ENCODE measurements around the gene GPI.

Gene GPI

DNA sequence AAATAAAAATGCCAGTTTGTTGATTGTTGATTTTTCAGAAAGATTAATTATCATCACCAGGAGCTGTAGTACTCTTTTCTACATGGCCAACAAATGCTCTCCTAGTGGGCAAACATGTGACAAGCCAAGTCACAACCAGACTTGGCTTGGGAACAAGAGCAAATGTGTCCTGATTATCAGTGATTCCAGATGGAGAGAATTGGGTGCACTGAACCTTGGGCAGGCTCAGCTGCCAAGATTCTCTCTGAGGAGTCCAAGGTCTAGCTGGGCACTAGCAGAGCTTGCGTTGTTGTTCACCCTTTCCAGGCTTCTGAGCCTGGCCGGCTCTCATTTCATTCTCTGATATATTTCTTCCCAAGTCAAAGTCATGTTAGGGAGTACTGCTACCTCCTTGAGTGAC lies 27.3 kb upstream of the GPI start:
- Histone ChIP-seq H3K27me3 (ENCODE audit: control insufficient read depth, insufficient read depth, low read length, poor library complexity, severe bottlenecking) (no peaks in the 10 kb centered on the region), H3K9me3 (ENCODE audit: control insufficient read depth, low read length) (no peaks in the 10 kb centered on the region), H3K4me3 (ENCODE audit: insufficient read depth, low read depth, low read length) (no peak overlapping the region), H3K36me3 (ENCODE audit: control insufficient read depth, insufficient read depth, low read length) (peaks cover 25% of the 10 kb centered on the region), H3K4me1 (ENCODE audit: control insufficient read depth, insufficient read depth, low read length) (no peaks in the 10 kb centered on the region), H3K27ac (ENCODE audit: insufficient read depth, low read depth, low read length, poor library complexity, severe bottlenecking) (no peak overlapping the region)
- WGBS, 2 experiments, result 95% methylated on average over 2 of the region's 2 CpGs

DNA sequence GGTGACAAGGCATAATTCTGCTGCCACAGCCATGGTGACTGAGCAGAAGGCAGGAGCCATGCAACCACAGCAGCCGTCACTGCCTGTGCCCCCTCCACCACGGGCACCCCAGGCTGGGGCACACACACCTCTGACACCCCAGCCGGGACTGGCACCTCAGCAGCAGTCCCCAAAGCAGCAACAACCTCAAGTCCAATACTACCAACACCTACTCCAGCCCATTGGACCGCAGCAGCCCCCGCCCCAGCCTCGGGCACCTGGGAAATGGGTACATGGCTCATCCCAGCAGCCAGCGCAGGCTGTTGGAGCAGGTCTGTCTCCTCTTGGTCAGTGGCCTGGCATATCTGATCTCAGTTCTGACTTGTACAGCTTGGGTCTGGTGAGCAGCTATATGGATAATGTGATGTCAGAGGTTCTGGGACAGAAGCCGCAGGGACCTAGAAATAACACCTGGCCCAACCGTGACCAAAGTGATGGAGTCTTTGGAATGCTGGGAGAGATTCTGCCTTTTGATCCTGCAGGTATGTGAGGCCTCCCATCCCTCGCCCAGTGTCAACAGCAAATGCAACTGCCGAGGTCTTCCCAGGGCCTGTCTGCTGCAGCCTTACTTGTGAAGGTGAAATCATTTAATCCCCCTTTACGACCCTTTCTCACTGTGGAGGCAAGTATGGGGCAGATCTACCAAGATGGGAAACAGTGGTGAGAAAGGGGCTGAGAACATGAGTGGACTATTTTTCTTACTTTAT lies 22.9 kb upstream of the GPI start:
- WGBS, 2 experiments, result 96 to 97% methylated on average over 12 of the region's 12 CpGs
- no peaks in the 10 kb centered on the region for H3K9me3 ChIP-seq (ENCODE audit: control insufficient read depth, low read length)
- H3K27ac ChIP-seq (ENCODE audit: insufficient read depth, low read depth, low read length, poor library complexity, severe bottlenecking), result no peak overlapping the region
- H3K27me3 ChIP-seq (ENCODE audit: control insufficient read depth, insufficient read depth, low read length, poor library complexity, severe bottlenecking), result no peaks in the 10 kb centered on the region
- H3K4me1 ChIP-seq (ENCODE audit: control insufficient read depth, insufficient read depth, low read length), result no peaks in the 10 kb centered on the region
- no peak overlapping the region for H3K4me3 ChIP-seq (ENCODE audit: insufficient read depth, low read depth, low read length)
- H3K36me3 ChIP-seq (ENCODE audit: control insufficient read depth, insufficient read depth, low read length), result peaks cover 30% of the 10 kb centered on the region

DNA sequence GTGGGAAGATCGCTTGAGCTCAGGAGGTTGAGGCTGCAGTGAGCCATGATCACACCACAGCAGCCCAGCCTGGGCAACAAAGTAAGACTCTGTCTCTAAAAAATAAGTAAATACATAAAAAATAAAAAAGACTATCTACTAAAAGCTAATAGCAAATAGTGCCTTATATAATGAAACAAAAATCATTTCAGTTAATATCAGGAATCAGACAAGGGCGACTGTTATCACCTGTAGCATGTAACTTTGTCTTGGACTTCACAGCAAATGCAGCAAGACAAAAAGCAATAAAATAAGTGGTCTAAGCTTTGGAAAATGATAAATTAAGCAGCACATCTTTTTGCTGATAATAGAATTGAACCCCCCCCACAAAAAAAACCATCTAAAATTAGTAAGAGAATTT lies 21.2 kb upstream of the GPI start:
- Histone ChIP-seq H3K9me3 (ENCODE audit: control insufficient read depth, low read length) (no peaks in the 10 kb centered on the region), H3K36me3 (ENCODE audit: control insufficient read depth, insufficient read depth, low read length) (peaks cover 30% of the 10 kb centered on the region), H3K4me1 (ENCODE audit: control insufficient read depth, insufficient read depth, low read length) (no peaks in the 10 kb centered on the region), H3K4me3 (ENCODE audit: insufficient read depth, low read depth, low read length) (no peak overlapping the region), H3K27ac (ENCODE audit: insufficient read depth, low read depth, low read length, poor library complexity, severe bottlenecking) (no peak overlapping the region), H3K27me3 (ENCODE audit: control insufficient read depth, insufficient read depth, low read length, poor library complexity, severe bottlenecking) (no peaks in the 10 kb centered on the region)
- WGBS, 2 experiments, result 93 to 95% methylated on average over 2 of the region's 2 CpGs

DNA sequence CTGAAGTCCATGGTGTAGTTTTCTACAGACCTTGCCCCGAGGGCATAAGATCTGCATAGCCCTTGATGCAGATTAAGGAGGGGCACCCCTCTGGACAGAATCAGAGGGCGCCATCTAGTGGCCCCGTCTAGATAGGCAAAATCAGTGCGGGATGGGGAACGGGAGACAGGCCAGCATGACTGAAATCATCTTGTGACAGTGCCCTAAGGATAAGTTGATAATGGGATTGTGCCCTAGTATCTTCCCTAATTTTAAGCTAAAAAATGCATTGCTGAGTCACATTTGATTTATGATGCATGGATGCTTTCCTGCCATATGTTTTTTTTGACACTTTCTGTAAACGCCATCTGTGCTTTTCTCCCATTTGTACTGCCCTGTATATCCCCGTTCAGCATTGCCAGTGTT lies 19.0 kb upstream of the GPI start:
- WGBS, 2 experiments, result 45 to 48% methylated on average over 7 of the region's 7 CpGs
- peaks cover 27% of the 10 kb centered on the region for H3K36me3 ChIP-seq (ENCODE audit: control insufficient read depth, insufficient read depth, low read length)

DNA sequence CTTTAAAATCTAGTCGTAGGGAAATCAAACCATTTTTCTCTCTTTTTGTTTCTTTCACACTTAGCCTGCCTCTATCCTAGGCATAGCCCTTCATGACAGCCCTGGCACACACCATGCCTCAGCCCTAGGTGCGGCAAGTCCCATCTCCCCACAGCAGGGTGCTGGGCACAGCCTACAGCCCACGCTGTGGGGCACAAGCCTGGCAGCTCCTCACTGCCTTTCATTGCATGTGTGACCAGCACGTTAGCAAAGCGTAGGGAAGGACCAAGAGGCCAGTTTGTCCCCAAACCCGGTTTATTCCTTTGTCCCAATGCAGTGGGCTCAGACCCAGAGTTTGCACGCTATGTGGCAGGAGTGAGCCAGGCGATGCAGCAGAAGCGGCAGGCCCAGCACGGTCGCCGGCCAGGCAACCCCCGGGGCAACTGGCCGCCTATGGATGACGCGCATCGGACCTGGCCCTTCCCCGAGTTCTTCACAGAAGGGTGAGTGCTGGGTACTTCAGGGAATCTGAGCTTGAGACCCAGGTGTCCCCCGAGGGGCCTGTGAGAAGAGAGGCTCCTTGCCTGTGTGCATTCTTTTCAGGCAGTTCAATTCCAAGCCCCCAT lies 17.3 kb upstream of the GPI start:
- no peaks in the 10 kb centered on the region for H3K4me1 ChIP-seq (ENCODE audit: control insufficient read depth, insufficient read depth, low read length)
- 94% methylated on average over 19 of the region's 19 CpGs for WGBS, 2 experiments
- H3K4me3 ChIP-seq (ENCODE audit: insufficient read depth, low read depth, low read length), result no peak overlapping the region
- H3K27ac ChIP-seq (ENCODE audit: insufficient read depth, low read depth, low read length, poor library complexity, severe bottlenecking), result no peak overlapping the region
- peaks cover 15% of the 10 kb centered on the region for H3K36me3 ChIP-seq (ENCODE audit: control insufficient read depth, insufficient read depth, low read length)
- no peaks in the 10 kb centered on the region for H3K27me3 ChIP-seq (ENCODE audit: control insufficient read depth, insufficient read depth, low read length, poor library complexity, severe bottlenecking)
- no peaks in the 10 kb centered on the region for H3K9me3 ChIP-seq (ENCODE audit: control insufficient read depth, low read length)

More for the DNA sequence above, 19.0 kb upstream of the GPI start:
- no peaks in the 10 kb centered on the region for H3K27me3 ChIP-seq (ENCODE audit: control insufficient read depth, insufficient read depth, low read length, poor library complexity, severe bottlenecking)
- H3K4me3 ChIP-seq (ENCODE audit: insufficient read depth, low read depth, low read length), result no peak overlapping the region
- H3K9me3 ChIP-seq (ENCODE audit: control insufficient read depth, low read length), result no peaks in the 10 kb centered on the region
- no peaks in the 10 kb centered on the region for H3K4me1 ChIP-seq (ENCODE audit: control insufficient read depth, insufficient read depth, low read length)
- H3K27ac ChIP-seq (ENCODE audit: insufficient read depth, low read depth, low read length, poor library complexity, severe bottlenecking), result no peak overlapping the region

DNA sequence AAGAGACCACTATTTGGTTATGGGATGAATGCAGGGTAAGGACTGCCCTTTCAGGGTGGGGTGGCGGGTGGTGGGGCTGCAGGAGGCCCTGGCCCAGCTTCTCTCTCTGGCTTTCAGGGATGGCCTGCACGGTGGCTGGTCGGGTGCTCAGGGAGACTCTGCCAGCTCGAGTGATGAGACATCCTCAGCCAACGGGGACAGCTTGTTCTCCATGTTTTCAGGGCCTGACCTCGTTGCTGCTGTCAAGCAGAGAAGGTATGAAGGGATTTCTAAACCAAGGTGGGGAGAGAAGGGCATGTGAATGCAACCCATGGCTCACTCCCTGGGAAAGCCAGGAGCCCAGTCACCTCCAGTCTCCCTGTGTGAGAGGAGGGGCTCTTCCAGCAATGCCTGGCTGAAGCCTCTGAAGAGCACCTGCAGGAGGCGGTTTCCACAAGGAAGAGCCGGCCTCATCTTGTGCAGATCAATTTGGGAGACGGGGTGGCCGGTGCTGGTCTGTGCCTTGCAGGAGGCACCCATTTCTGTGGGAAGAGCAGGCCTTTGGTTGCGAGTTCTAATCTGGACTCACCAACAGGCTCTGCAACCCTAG lies 16.0 kb upstream of the GPI start:
- Histone ChIP-seq H3K36me3 (ENCODE audit: control insufficient read depth, insufficient read depth, low read length) (peaks cover 26% of the 10 kb centered on the region), H3K4me3 (ENCODE audit: insufficient read depth, low read depth, low read length) (no peak overlapping the region), H3K27me3 (ENCODE audit: control insufficient read depth, insufficient read depth, low read length, poor library complexity, severe bottlenecking) (no peaks in the 10 kb centered on the region), H3K27ac (ENCODE audit: insufficient read depth, low read depth, low read length, poor library complexity, severe bottlenecking) (no peak overlapping the region), H3K4me1 (ENCODE audit: control insufficient read depth, insufficient read depth, low read length) (no peaks in the 10 kb centered on the region), H3K9me3 (ENCODE audit: control insufficient read depth, low read length) (no peaks in the 10 kb centered on the region)
- 95 to 96% methylated on average over 11 of the region's 11 CpGs for WGBS, 2 experiments

DNA sequence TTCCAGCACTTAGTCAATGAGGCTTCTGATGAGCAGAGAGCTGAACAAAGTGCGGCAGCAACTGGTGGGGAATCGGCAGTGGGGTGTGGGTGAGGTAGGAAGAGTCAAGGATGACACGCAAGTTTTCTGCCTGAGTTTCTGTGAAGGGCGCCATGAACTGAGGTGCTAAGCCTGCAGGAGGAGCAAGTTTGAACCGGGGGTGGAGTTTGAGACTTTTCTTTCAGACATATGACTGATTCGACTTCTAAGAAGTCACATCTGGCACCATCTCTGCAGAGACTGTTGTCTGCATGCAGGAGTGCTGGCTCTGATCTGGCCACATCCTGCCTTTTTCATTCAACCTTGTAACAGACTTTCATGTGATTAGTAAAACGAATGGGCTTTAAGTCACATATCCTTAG lies 14.8 kb upstream of the GPI start:
- H3K27ac ChIP-seq (ENCODE audit: insufficient read depth, low read depth, low read length, poor library complexity, severe bottlenecking), result no peak overlapping the region
- no peaks in the 10 kb centered on the region for H3K4me1 ChIP-seq (ENCODE audit: control insufficient read depth, insufficient read depth, low read length)
- H3K9me3 ChIP-seq (ENCODE audit: control insufficient read depth, low read length), result no peaks in the 10 kb centered on the region
- no peaks in the 10 kb centered on the region for H3K27me3 ChIP-seq (ENCODE audit: control insufficient read depth, insufficient read depth, low read length, poor library complexity, severe bottlenecking)
- peaks cover 23% of the 10 kb centered on the region for H3K36me3 ChIP-seq (ENCODE audit: control insufficient read depth, insufficient read depth, low read length)
- 94 to 95% methylated on average over 7 of the region's 7 CpGs for WGBS, 2 experiments
- H3K4me3 ChIP-seq (ENCODE audit: insufficient read depth, low read depth, low read length), result no peak overlapping the region

DNA sequence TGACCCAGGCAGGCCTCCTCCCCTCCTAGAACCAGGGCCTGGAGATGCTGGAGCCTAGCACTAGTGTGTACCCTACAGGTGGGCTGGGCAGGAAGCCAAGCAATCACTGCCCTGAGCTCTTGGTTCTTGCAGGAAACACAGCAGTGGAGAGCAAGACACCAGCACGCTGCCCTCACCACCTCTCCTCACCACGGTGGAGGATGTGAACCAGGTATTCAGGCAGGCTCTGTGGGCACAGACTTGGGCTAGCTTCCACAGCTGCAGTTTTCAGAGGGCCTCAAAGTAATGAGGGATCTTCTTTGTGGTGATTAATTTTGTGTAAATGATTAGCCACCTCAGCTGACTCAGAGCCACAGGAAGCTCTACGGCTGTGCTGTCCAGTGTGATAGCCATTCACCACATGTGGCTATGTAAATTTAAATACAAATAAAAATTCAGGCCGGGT lies 13.6 kb upstream of the GPI start:
- 94 to 95% methylated on average over 4 of the region's 4 CpGs for WGBS, 2 experiments
- Histone ChIP-seq H3K27ac (ENCODE audit: insufficient read depth, low read depth, low read length, poor library complexity, severe bottlenecking) (no peak overlapping the region), H3K4me3 (ENCODE audit: insufficient read depth, low read depth, low read length) (no peak overlapping the region), H3K9me3 (ENCODE audit: control insufficient read depth, low read length) (no peaks in the 10 kb centered on the region), H3K36me3 (ENCODE audit: control insufficient read depth, insufficient read depth, low read length) (peaks cover 20% of the 10 kb centered on the region), H3K27me3 (ENCODE audit: control insufficient read depth, insufficient read depth, low read length, poor library complexity, severe bottlenecking) (no peaks in the 10 kb centered on the region), H3K4me1 (ENCODE audit: control insufficient read depth, insufficient read depth, low read length) (no peaks in the 10 kb centered on the region)

DNA sequence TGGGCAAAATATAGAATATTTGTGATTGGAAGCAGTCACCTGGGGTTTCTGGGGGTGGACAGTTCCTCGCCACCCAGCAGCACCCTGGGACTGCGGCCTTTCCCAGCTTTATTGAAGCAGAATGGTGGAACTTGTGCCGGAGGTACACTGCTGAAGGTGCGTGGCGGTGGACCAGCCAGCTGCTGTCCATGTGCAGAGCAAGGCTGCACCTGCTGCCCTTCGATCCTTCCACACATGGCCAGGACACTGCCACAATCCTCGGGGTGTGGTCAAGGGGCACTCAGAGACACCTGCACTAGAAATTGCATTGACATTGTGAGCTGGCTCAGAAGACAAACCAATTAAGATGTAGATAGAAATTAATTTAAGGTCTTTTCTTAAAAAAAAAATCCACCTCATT lies 11.4 kb upstream of the GPI start:
- 96 to 97% methylated on average over 7 of the region's 7 CpGs for WGBS, 2 experiments
- no peaks in the 10 kb centered on the region for H3K9me3 ChIP-seq (ENCODE audit: control insufficient read depth, low read length)
- H3K4me3 ChIP-seq (ENCODE audit: insufficient read depth, low read depth, low read length), result no peak overlapping the region
- no peaks in the 10 kb centered on the region for H3K4me1 ChIP-seq (ENCODE audit: control insufficient read depth, insufficient read depth, low read length)
- H3K27ac ChIP-seq (ENCODE audit: insufficient read depth, low read depth, low read length, poor library complexity, severe bottlenecking), result no peak overlapping the region
- no peaks in the 10 kb centered on the region for H3K27me3 ChIP-seq (ENCODE audit: control insufficient read depth, insufficient read depth, low read length, poor library complexity, severe bottlenecking)
- H3K36me3 ChIP-seq (ENCODE audit: control insufficient read depth, insufficient read depth, low read length), result peaks cover 20% of the 10 kb centered on the region

DNA sequence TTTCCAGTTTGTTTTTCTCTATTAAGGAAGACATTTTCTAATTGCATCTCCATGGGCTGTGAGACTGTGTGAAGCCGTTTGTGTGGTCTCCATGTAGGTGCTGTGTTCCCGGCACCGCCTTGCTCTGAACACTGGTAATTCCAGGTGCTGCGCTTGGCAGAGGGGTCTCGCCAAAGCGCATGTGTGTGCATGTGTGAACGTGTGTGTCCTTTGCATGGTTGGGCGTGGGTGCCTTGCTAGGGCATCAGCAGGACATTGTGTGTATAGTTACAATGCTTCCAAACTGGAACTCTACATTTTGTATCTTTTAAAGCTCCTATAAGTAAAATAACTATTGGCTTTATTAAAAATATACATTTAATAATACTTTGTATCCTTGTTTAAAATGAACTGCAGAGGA lies 9.8 kb upstream of the GPI start:
- 96 to 99% methylated on average over 8 of the region's 8 CpGs for WGBS, 2 experiments
- no peak overlapping the region for H3K27ac ChIP-seq (ENCODE audit: insufficient read depth, low read depth, low read length, poor library complexity, severe bottlenecking)
- no peak overlapping the region for H3K4me3 ChIP-seq (ENCODE audit: insufficient read depth, low read depth, low read length)
- no peaks in the 10 kb centered on the region for H3K27me3 ChIP-seq (ENCODE audit: control insufficient read depth, insufficient read depth, low read length, poor library complexity, severe bottlenecking)
- no peaks in the 10 kb centered on the region for H3K9me3 ChIP-seq (ENCODE audit: control insufficient read depth, low read length)
- H3K36me3 ChIP-seq (ENCODE audit: control insufficient read depth, insufficient read depth, low read length), result peaks cover 11% of the 10 kb centered on the region
- H3K4me1 ChIP-seq (ENCODE audit: control insufficient read depth, insufficient read depth, low read length), result no peaks in the 10 kb centered on the region
